GM19193 (cell line): Measurements from ENCODE around the gene STRN4.

Experiments
- POLR2A ChIP-seq: IDR thresholded peaks from 4 replicates; pipeline ENCODE4 v1.6.1; 2011; ENCODE audit not compliant: insufficient read depth, insufficient read length; ENCODE audit errors: extremely low read depth

STRN4 gene

GRCh38 chr19:46717034-46717715 lies 29.1 kb downstream of the STRN4 start, which contains the start of gene PRKD2:
Gene PRKD2 (minus strand): TSS chr19:46717114. CDS start chr19:46716370, 744 bp downstream.
- peak; percentile 55 for TF ChIP-seq POLR2A

- no peak for TF ChIP-seq POLR2A
Measured at GRCh38 chr19:46716672-46717033, 29.6 kb downstream of the STRN4 start.

- TF ChIP-seq POLR2A = no peak
Measured at GRCh38 chr19:46715975-46716671, 30.1 kb downstream of the STRN4 start.

GRCh38 chr19:46715620-46715974 lies 30.7 kb downstream of the STRN4 start:
- TF ChIP-seq POLR2A = no peak

GRCh38 chr19:46714444-46715106 lies 31.7 kb downstream of the STRN4 start:
- TF ChIP-seq POLR2A = peak; percentile 35

- peak; percentile 5 for TF ChIP-seq POLR2A
Measured at GRCh38 chr19:46713781-46714443, 32.3 kb downstream of the STRN4 start.

- TF ChIP-seq POLR2A = no peak
Measured at GRCh38 chr19:46710687-46711086, 35.6 kb downstream of the STRN4 start.

GRCh38 chr19:46704379-46705076 lies 41.7 kb downstream of the STRN4 start:
- peak; percentile 34 for TF ChIP-seq POLR2A

GRCh38 chr19:46700704-46701103 lies 45.5 kb downstream of the STRN4 start:
- no peak for TF ChIP-seq POLR2A

GRCh38 chr19:46698395-46699321 lies 47.6 kb downstream of the STRN4 start:
- TF ChIP-seq POLR2A = no peak

- TF ChIP-seq POLR2A = no peak
Measured at GRCh38 chr19:46697204-46697960, 48.9 kb downstream of the STRN4 start.

GRCh38 chr19:46696866-46697203 lies 49.4 kb downstream of the STRN4 start:
- TF ChIP-seq POLR2A = no peak

GRCh38 chr19:46696052-46696451 lies 50.2 kb downstream of the STRN4 start:
- TF ChIP-seq POLR2A = no peak
